ENCODE data around the gene ACTL8. TPM values are rescaled to one million over a fixed set of nuclear protein-coding genes. Genes with fewer than 3 reads are reported as not detected.

The ACTL8 gene
- total and polyA plus RNA-seq, 2 experiments from 2014 or later, result 0.38 to 0.71 TPM

GRCh38 chr1:17851056-17851455 is 95.9 kb downstream of the ACTL8 start:
- H3K9me3 Mint-ChIP-seq, result no peaks in the 10 kb centered on the region
- H3K27ac Mint-ChIP-seq, result no peak overlapping the region
- H3K4me3 ChIP-seq, result no peak overlapping the region
- no peak overlapping the region for H2AFZ ChIP-seq
- H3K4me2 ChIP-seq, result no peak overlapping the region
- no peaks in the 10 kb centered on the region for H3K27me3 ChIP-seq (ENCODE audit: insufficient read depth)
- no peak overlapping the region for H3K4me3 Mint-ChIP-seq
- no peaks in the 10 kb centered on the region for H3K36me3 ChIP-seq (ENCODE audit: insufficient read depth)
- peaks cover 6% of the 10 kb centered on the region for H3K27me3 Mint-ChIP-seq (ENCODE audit: insufficient read depth, low read depth, poor library complexity)
- H3K27ac ChIP-seq (ENCODE audit: low read depth), result no peak overlapping the region
- no peaks in the 10 kb centered on the region for H3K79me2 ChIP-seq (replicated peaks; ENCODE audit: insufficient read depth)
- H3K4me1 Mint-ChIP-seq, result no peaks in the 10 kb centered on the region
- no peaks in the 10 kb centered on the region for H3K9me2 ChIP-seq (ENCODE audit: insufficient read depth)
- no peaks in the 10 kb centered on the region for H3F3A ChIP-seq (replicated peaks; ENCODE audit: low read depth)
- ATAC-seq (no peak), DNase-seq (ENCODE audit: low spot score) (no peak)
- TF ChIP-seq POLR2AphosphoS5 (IDR thresholded peaks at IDR 0.05; ENCODE audit: low read depth) (no peak), ETS1 (IDR thresholded peaks at IDR 0.05) (no peak), STAT1 (IDR thresholded peaks at IDR 0.05; ENCODE audit: unreplicated experiment) (no peak), ZNF331 (CRISPR knock-in tag; IDR thresholded peaks at IDR 0.05; ENCODE audit: low read depth) (no peak), JUNB (IDR thresholded peaks at IDR 0.05; ENCODE audit: unreplicated experiment) (no peak), EZH2 (IDR thresholded peaks at IDR 0.05; ENCODE audit: low read depth, unreplicated experiment) (no peak), REST (IDR thresholded peaks at IDR 0.05; ENCODE audit: unreplicated experiment) (no peak), CREB1 (CRISPR knock-in tag; IDR thresholded peaks at IDR 0.05; ENCODE audit: low read depth) (no peak), ZNF114 (CRISPR knock-in tag; IDR thresholded peaks at IDR 0.05) (no peak), ZNF462 (CRISPR knock-in tag; IDR thresholded peaks at IDR 0.05) (no peak), CTCF (conservative IDR thresholded peaks at IDR 0.05; ENCODE audit: low read depth in 2 of 2) (no peak), NANOG (IDR thresholded peaks at IDR 0.05; ENCODE audit: borderline replicate concordance) (no peak), EZH2phosphoT487 (IDR thresholded peaks at IDR 0.05; ENCODE audit: unreplicated experiment) (no peak)
- H3K4me1 ChIP-seq (ENCODE audit: insufficient read depth), result no peaks in the 10 kb centered on the region
- no peaks in the 10 kb centered on the region for H4K20me1 ChIP-seq (replicated peaks; ENCODE audit: insufficient read depth)
- H3K36me3 Mint-ChIP-seq (ENCODE audit: low read depth), result no peaks in the 10 kb centered on the region
